GM12872 (cell line): Measurements from ENCODE around the gene DRG1.

Source experiments
- CTCF ChIP-seq: IDR thresholded peaks from 3 replicates; pipeline ENCODE4 v1.5.1; 2011; ENCODE audit warnings: low read depth, mild to moderate bottlenecking, low read length, moderate library complexity; ENCODE audit not compliant: insufficient read depth

The DRG1 gene

GRCh38 chr22:31461699-31462098 lies 62.3 kb downstream of the DRG1 start:
- no peak for TF ChIP-seq CTCF

GRCh38 chr22:31465307-31465706 lies 65.9 kb downstream of the DRG1 start:
- TF ChIP-seq CTCF = no peak

- TF ChIP-seq CTCF = no peak
These were observed 75.3 kb downstream of the DRG1 start for GRCh38 chr22:31474743-31475142.

- TF ChIP-seq CTCF = no peak
These were observed 76.4 kb downstream of the DRG1 start for GRCh38 chr22:31475800-31476199.

- no peak for TF ChIP-seq CTCF
These were observed 77.9 kb downstream of the DRG1 start for GRCh38 chr22:31477329-31477728.

GRCh38 chr22:31481129-31481528 lies 81.7 kb downstream of the DRG1 start:
- TF ChIP-seq CTCF = no peak
